Stimulated activated CD4-positive, alpha-beta T cell treated with anti-CD3 and anti-CD28 coated beads, Interleukin-2, amount 100 ng/mL, for 48 hours (primary cell): ENCODE data around the gene TSPAN4.
A peak's percentile ranks its signal among the peaks of the same experiment; 100 is the strongest.

Experiments used
- DNase-seq, 2 donors: peaks; one replicate each; pipeline ENCODE4 v3.0.0-alpha.2; 2020

TSPAN4 gene

GRCh38 chr11:824942-825341 lies 17.7 kb upstream of the TSPAN4 start:
- DNase-seq: no peak

GRCh38 chr11:825366-826226 lies 17.1 kb upstream of the TSPAN4 start:
- no peak for DNase-seq

- no peak for DNase-seq
These were observed 16.4 kb upstream of the TSPAN4 start for GRCh38 chr11:826227-826621.

- DNase-seq: no peak
These were observed 15.9 kb upstream of the TSPAN4 start for GRCh38 chr11:826836-827145.

- no peak for DNase-seq
These were observed 15.3 kb upstream of the TSPAN4 start for GRCh38 chr11:827146-827896.

- DNase-seq: no peak
These were observed 14.8 kb upstream of the TSPAN4 start, which contains the start of gene CRACR2B for GRCh38 chr11:827897-828192. CRACR2B (plus strand) TSS chr11:827919; CDS start chr11:828608, 689 bp downstream.

GRCh38 chr11:828506-829175 lies 14.0 kb upstream of the TSPAN4 start:
- DNase-seq: no peak

- no peak for DNase-seq
These were observed 13.3 kb upstream of the TSPAN4 start for GRCh38 chr11:829176-829846.

GRCh38 chr11:829847-830294 lies 12.8 kb upstream of the TSPAN4 start:
- DNase-seq: no peak

GRCh38 chr11:830295-831117 lies 12.1 kb upstream of the TSPAN4 start:
- DNase-seq: peak in 1 of 2 donors; percentile 48

GRCh38 chr11:831118-831864 lies 11.4 kb upstream of the TSPAN4 start:
- no peak for DNase-seq

GRCh38 chr11:831961-832528 lies 10.6 kb upstream of the TSPAN4 start:
- no peak for DNase-seq

GRCh38 chr11:832529-833113 lies 10.0 kb upstream of the TSPAN4 start, which contains the start of gene CD151:
CD151 (plus strand) TSS chr11:832952; CDS start chr11:836070, 3,118 bp downstream.
- DNase-seq: no peak

GRCh38 chr11:833114-833791 lies 9.4 kb upstream of the TSPAN4 start:
- no peak for DNase-seq

- DNase-seq: no peak
These were observed 8.8 kb upstream of the TSPAN4 start for GRCh38 chr11:833849-834311.

- DNase-seq: no peak
These were observed 8.0 kb upstream of the TSPAN4 start for GRCh38 chr11:834371-835316.

- DNase-seq: no peak
These were observed 6.4 kb upstream of the TSPAN4 start for GRCh38 chr11:836274-836673.

GRCh38 chr11:836700-837099 lies 6.0 kb upstream of the TSPAN4 start:
- no peak for DNase-seq
